ENCODE measurements around the gene MMP25.

Gene MMP25

GRCh38 chr16:3017344-3017743 lies 29.0 kb upstream of the MMP25 start:
- DNase-seq: no peak

DNA sequence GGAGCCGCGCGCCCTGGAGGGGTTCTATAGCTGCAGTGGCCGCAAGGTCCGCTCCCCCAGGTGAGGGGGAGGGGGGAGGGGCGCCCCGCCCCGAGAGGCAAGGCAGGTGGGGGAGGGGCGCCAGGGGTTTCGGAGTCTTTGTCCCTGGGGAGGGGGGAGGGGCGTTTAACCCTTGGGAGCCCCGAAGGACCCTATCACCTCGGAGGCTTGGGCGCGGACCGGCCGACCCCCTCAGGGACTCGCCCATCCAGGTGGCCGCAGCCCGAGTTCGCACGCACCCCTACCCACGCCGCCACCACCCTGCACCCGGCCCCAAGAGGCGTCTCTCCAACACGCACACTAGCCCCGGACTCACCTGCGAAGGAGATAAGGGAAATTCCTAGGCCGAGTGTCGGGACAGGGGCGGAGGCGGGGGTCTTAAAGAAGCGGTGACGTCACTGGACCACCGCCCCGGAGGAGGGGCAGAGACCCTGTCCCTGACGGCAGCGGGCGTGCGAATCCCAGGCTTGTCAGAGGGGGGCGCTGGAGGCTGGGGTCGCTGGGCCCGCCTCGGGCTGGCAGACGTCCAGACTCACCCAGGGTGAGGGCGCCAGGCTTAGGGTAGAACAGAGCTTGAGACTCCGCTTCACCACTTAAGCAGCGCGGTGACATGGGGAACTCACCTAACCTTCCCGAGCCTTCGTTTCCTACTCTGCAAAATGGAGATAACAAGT lies 28.4 kb upstream of the MMP25 start, which contains the start of gene CLDN6:
Gene CLDN6, minus strand, starts transcription at position 390 of the 713 bp plus-strand sequence. CDS start 2,162 bp downstream, outside the sequence.
- no peak for DNase-seq

- no peak for DNase-seq
These were observed 26.6 kb upstream of the MMP25 start for GRCh38 chr16:3019594-3020246.

DNA sequence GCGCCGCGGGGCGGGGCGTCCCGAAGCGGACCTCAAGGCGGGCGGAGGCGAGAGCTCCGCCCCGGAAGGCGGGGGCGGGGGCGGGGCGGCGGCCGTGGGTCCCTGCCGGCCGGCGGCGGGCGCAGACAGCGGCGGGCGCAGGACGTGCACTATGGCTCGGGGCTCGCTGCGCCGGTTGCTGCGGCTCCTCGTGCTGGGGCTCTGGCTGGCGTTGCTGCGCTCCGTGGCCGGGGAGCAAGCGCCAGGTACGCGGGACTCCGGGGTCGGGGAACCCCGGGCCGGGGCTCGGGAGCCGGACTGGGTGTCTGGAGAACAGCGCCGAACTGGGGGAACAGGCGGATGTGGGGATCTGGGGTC lies 26.1 kb upstream of the MMP25 start, which contains the start of gene TNFRSF12A:
Gene TNFRSF12A, plus strand, starts transcription at position 122 of the 357 bp plus-strand sequence. Its CDS starts 30 bp downstream, at position 152.
- DNase-seq: no peak

GRCh38 chr16:3020604-3021448 lies 25.5 kb upstream of the MMP25 start:
- DNase-seq: no peak

- DNase-seq: no peak
These were observed 24.7 kb upstream of the MMP25 start for GRCh38 chr16:3021449-3022207.

DNA sequence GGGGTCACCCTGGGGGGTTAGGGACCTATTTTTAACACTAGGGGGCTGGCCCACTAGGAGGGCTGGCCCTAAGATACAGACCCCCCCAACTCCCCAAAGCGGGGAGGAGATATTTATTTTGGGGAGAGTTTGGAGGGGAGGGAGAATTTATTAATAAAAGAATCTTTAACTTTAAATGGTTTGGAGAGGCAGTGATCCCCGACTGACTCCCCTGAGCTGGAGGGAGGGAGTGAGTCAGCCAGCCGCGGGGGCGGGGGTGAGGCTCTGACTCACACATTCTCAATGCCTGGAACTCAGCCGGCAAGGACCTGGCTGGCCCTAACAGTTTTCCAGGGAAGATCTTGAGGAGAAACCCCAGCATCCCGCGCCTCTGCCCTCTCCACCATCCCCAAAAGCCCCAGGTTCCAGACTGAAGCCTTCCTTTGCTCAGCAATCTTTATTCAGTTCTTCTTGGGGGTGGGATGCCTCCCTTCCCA lies 24.1 kb upstream of the MMP25 start:
- no peak for DNase-seq

DNA sequence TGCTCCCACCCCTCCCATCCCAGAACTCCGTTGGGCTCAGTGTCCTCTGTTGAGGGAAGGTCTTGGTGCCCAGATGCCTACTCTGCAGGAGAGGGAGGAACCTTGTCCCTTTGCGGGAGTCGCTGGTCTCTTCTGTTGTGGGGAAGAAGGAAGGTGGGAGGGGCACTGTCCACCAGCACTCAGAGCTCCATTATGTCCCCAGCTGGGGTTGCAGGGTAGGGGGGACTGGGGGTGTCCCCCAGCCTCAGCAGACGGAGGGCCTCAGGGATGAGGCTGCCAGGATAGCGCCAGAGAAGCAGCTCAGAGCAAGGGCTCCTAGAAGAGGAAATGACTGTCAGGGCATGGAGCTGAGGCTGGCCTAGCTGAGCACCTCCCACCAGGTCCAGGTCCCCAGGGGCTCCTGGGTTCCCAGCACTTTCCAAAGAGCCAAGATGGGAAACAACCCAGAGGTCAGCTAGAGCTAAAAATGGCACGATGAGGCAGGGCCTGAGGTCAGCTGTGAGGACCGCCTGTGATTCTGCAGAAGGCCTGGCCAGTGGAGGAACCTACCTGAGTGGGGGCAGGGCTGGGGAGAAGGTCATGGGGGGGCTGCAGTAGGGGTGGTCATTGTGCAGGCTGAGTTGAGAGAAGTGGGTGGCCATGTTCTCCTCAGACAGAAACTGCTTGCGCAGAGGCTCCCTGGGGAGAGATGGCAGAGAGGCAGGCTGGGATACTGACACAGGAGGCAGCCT lies 23.5 kb upstream of the MMP25 start:
- no peak for DNase-seq

GRCh38 chr16:3023415-3023668 lies 23.0 kb upstream of the MMP25 start:
- DNase-seq: no peak

GRCh38 chr16:3023669-3024478 lies 22.5 kb upstream of the MMP25 start, which contains the start of the genes HCFC1R1 and THOC6:
Gene HCFC1R1, minus strand, starts transcription at chr16:3023942. Its CDS starts 1 bp downstream, at chr16:3023941.
Gene THOC6, plus strand, starts transcription at chr16:3024035. Its CDS starts 292 bp downstream, at chr16:3024327.
- peak; percentile 79 for DNase-seq

DNA sequence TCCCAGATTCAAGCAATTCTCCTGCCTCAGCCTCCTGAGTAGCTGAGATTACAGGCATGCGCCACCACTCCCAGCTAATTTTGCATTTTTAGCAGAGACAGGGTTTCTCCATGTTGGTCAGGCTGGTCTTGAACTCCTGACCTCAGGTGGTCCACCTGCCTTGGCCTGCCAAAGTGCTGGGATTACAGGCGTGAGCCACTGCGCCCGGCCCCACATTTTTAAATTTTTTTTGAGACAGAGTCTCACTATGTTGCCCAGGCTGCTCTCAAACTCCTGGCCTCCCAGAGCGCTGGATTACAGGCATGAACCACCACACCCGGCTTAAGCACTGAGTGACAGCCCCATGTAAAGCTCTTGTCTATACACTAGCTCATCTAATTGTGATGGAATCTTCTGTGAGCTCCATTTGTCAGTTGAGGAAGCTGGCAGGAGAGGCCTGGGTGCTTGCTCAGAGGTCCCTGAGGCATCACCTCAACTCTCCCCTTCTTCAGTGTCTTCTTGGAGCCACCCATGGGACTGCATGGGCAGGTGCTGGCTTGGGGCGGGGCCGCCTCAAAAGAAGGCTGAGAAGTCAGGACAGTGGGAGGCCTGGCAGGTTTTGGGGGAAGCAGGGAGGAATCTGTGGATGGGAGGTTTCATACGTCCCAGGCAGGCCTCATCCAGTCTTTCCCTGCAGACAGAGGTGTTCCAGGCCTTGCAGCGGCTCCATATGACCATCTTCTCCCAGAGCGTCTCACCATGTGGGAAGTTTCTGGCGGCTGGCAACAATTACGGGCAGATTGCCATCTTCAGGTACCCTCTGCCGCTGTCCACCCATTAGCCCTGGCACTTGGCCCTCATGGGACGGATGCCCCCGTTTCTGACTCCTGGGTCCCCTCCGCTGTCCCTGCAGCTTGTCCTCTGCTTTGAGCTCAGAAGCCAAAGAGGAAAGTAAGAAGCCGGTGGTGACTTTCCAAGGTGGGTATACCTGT lies 21.0 kb upstream of the MMP25 start:
- DNase-seq: no peak

GRCh38 chr16:3026003-3026378 lies 20.4 kb upstream of the MMP25 start:
- DNase-seq: no peak

DNA sequence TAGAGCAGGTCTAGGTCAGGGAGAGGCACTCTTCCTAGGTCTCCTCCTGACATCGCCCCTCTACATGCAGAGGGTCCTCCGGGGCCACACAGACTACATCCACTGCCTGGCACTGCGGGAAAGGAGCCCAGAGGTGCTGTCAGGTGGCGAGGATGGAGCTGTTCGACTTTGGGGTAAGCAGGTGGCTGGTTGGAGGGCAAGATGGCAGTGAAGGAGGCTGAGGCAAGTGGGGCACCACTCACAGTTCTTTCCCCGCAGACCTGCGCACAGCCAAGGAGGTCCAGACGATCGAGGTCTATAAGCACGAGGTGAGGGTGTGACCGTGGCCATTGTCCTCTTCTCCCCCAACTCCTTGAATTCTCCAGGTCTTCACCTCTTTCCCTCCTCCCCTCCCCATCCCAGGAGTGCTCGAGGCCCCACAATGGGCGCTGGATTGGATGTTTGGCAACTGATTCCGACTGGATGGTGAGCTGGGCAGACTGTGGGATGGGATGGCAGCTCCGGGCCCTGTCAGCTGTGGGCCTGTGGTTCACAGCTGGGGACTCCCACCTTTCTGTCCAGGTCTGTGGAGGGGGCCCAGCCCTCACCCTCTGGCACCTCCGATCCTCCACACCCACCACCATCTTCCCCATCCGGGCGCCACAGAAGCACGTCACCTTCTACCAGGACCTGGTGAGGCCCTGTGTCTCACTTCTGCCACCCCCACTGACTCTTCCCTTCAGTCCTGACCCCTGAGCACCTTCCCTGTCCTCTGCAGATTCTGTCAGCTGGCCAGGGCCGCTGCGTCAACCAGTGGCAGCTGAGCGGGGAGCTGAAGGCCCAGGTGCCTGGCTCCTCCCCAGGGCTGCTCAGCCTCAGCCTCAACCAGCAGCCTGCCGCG lies 19.5 kb upstream of the MMP25 start:
- DNase-seq: no peak

DNA sequence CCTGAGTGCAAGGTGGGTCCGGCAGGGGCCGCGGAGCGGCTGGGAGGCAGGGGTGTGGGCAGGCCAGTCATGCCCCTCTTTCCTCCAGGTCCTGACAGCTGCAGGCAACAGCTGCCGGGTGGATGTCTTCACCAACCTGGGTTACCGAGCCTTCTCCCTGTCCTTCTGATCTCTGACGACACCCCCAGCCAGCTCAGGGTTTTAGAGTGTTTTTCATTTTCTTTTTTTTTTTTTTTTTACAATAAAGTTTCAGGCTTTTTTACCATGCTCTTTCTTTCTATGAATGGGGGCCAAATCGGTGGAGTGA lies 18.9 kb upstream of the MMP25 start:
- DNase-seq: no peak

GRCh38 chr16:3027983-3028715 lies 18.2 kb upstream of the MMP25 start:
- DNase-seq: peak; percentile 19

DNA sequence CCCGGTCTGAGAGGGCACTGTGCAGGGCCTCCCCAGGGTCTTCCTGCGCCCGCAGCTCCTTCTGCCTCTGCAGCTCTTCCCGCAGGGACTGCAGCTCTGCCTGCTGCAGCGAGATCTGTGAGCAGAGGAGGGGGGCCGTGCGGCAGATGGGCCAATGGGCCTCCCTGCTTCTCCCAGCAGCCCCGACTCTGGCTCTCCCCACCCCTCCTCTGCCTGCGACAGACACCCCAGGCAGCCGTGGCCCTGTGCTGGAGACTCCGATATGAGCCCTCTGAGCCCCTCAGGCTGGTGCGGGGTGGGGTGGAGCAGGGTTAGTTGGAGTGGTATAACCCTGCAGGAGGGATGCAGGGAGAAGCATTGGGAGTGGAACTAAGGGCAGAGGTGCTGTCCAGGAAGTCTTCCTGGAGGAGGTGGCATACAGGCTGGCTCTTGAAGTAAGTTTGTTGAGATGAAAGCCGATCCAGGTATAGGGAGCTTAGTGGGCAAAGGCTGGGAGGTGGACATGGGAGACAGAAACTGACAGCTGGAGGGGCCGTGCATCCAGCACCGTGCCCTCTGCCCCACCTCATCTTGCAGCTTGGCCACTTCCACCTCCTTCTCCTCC lies 17.5 kb upstream of the MMP25 start:
- DNase-seq: no peak

GRCh38 chr16:3029491-3030221 lies 16.7 kb upstream of the MMP25 start:
- no peak for DNase-seq

Measured in NCI-H1417 treated with DMSO at 0.1 percent for 48 hours (cell line).